AG09309 (cell line): ENCODE data around the gene TGFBR1.

Source experiments
- DNase-seq: peaks from one replicate; pipeline ENCODE4 v3.0.0-alpha.2; 2010; ENCODE audit warnings: low read depth
- H3K4me3 ChIP-seq: 2 replicates; pipeline ENCODE4 v1.5.1; 2011; ENCODE audit warnings: mild to moderate bottlenecking, low read depth, low read length, moderate library complexity; ENCODE audit not compliant: control insufficient read depth
- TF ChIP-seq, protein P1 (sequence below): IDR thresholded peaks from 2 replicates; pipeline ENCODE4 v1.5.1; 2011; ENCODE audit warnings: mild to moderate bottlenecking, low read depth, low read length, inconsistent platforms; ENCODE audit not compliant: insufficient read depth, control insufficient read depth; ENCODE audit errors: missing control alignments

The TGFBR1 gene

DNA sequence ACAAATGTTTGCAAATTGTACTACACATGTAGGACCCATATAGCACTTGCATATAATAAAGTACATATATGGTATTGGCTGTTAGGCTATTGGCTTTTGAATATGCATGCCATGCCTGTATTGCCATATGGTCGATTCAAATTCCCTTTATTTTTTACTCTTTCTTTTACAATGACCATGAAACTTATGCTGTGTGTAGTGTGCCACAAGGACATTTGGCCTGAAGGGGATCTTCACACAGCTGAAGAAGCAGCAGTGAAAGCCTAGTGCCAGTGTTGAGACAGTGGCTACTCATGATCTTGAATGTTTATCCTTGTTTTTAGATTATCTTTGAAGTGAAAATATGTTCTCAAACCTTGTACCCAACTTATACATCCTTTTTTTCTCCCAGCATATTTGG lies 20.5 kb downstream of the TGFBR1 start:
- no peak for DNase-seq
- TF ChIP-seq, protein P1, sequence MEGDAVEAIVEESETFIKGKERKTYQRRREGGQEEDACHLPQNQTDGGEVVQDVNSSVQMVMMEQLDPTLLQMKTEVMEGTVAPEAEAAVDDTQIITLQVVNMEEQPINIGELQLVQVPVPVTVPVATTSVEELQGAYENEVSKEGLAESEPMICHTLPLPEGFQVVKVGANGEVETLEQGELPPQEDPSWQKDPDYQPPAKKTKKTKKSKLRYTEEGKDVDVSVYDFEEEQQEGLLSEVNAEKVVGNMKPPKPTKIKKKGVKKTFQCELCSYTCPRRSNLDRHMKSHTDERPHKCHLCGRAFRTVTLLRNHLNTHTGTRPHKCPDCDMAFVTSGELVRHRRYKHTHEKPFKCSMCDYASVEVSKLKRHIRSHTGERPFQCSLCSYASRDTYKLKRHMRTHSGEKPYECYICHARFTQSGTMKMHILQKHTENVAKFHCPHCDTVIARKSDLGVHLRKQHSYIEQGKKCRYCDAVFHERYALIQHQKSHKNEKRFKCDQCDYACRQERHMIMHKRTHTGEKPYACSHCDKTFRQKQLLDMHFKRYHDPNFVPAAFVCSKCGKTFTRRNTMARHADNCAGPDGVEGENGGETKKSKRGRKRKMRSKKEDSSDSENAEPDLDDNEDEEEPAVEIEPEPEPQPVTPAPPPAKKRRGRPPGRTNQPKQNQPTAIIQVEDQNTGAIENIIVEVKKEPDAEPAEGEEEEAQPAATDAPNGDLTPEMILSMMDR: no peak
- H3K4me3 ChIP-seq: no peak overlapping the region

DNA sequence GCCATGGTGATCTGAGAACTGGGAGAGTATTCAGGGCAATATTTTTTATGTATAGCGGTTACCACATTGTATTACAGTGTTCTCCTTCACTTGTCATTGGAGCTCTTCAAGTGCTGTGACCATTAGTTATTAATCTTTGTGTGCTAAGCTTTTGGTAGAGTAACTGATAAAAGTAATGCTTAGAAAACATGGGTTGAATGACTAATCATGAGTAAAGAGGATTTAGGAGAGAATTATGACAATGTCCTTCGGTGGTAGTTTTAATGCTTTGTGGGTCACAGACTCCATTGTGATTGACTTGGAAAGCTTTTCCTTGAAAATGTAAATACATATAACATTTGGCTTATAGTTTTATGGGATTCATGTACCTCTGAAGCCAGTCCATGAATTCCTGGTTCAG lies 21.4 kb downstream of the TGFBR1 start:
- DNase-seq: no peak
- no peak overlapping the region for H3K4me3 ChIP-seq
- TF ChIP-seq, protein P1: no peak

DNA sequence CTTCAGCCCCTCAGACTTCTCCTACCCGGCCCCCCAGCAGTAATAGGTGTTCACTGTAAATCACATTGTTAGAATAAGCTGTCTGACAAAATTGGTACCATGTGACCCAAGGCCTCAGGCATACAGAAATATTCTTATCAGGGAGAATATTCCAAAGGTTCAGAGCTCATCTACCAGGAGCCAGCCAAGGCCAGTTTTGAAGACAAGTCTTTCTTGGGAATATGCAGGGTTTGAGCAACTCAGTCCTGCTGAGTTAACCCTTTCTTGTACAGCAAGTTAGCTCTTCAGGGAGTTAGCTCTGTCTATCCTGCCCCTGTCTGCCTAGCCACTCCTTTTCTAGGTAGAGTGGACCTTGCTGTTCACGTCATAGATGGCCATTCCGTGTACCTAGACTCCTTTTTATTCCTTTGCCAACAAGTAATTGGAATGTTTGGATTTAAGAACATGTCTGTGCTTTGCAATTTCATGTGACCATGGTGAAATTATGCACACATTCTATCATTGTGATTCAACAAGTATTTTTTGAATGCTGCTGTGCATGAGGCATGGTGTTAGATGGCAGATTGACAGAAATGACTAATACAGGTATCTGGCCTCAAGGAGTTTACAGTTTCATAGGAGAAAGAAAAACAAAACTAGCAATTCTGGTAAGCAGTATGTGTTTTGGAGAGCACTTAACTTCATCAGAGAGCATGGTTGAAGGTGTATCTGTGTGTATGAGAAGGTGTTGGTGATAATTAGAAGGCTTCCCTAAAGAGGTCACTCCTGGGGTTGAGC lies 22.6 kb downstream of the TGFBR1 start:
- no peak overlapping the region for H3K4me3 ChIP-seq
- DNase-seq: no peak
- TF ChIP-seq, protein P1: no peak

DNA sequence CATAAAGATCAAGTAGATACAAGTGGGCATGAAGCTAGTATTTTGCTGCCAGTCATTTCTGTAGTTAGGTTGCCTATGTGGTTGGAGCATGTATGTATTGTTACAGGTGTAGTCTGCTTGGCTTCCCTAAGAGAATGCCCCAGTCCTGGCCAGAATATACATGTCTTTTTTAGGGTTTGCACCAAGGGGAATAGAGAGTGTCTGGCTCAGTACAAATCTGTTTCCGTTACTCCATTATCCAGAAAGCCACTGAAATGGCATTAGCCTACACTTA lies 23.2 kb downstream of the TGFBR1 start:
- TF ChIP-seq, protein P1: no peak
- no peak overlapping the region for H3K4me3 ChIP-seq
- DNase-seq: no peak

DNA sequence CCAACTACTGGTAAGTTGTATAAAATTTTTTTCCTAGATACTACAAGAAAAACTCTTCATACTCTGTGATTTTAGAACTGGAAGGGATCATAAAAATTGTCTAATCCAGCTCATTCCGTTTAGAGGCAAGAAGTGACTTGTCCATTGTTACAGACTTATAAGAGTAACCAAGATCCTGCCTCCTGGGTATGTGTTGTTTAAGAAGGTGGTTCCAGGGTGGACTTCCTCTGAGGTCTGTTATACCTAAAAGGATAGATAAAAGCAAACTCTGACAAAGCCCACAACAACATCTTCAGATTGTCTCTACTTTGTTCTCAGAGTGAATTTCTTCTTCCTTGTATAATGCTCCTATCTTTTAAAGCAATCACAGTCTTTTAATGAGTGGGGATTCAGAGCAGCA lies 24.2 kb downstream of the TGFBR1 start:
- no peak overlapping the region for H3K4me3 ChIP-seq
- TF ChIP-seq, protein P1: no peak
- no peak for DNase-seq

DNA sequence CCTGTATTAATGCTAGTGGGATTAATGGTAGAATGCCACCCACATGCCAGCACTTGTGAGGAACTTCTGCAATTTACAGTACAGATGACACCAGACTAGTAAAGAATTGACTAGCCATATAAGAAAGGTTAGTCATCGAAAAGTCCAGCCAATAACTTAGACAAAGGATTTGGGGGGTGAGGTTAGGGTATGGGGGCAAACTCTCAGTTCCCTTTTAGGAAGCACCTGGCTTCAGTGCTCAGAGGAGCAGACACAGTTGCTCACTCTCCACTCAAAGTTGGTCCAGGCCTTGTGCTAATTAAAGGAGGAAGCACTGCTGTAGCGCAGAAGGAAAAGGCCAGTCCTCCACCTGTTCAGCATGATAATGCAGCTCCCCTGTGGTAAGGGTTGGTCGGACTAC lies 25.2 kb downstream of the TGFBR1 start:
- DNase-seq: no peak
- TF ChIP-seq, protein P1: no peak

More for the DNA sequence above, 25.2 kb downstream of the TGFBR1 start:
- no peak overlapping the region for H3K4me3 ChIP-seq
